H9 (cell line): ENCODE measurements around the gene AKR1C3. TPM values are rescaled to one million over a fixed set of nuclear protein-coding genes. Genes with fewer than 3 reads are reported as not detected.
"Not testable (repeated sequence)": the region's sequence is repeated elsewhere in the genome, so short reads cannot be mapped to it uniquely, and the experiment has no call there.

ENCODE experiments used
- DNase-seq: peaks from one replicate; pipeline ENCODE4 v3.0.0-alpha.2; 2017
- H2AFZ ChIP-seq: one replicate; pipeline ENCODE4 v1.6.1; 2013; ENCODE audit warnings: mild to moderate bottlenecking, low read length, control low read depth, moderate library complexity
- H2AK5ac ChIP-seq: 2 replicates; pipeline ENCODE4 v1.6.1; 2013; ENCODE audit warnings: low read length, control low read depth, mixed read lengths; ENCODE audit not compliant: insufficient read length
- H2BK120ac ChIP-seq: one replicate; pipeline ENCODE4 v1.6.1; 2013; ENCODE audit warnings: low read depth, mild to moderate bottlenecking, low read length, control low read depth, inconsistent platforms; ENCODE audit not compliant: poor library complexity, severe bottlenecking
- H2BK12ac ChIP-seq: 2 replicates; pipeline ENCODE4 v1.6.1; 2013; ENCODE audit warnings: low read length, control low read depth, mixed read lengths, low read depth; ENCODE audit not compliant: insufficient read length
- H2BK15ac ChIP-seq: 2 replicates; pipeline ENCODE4 v1.6.1; 2013; ENCODE audit warnings: low read depth, low read length, control low read depth
- H2BK20ac ChIP-seq: one replicate; pipeline ENCODE4 v1.6.1; 2013; ENCODE audit warnings: low read depth, mild to moderate bottlenecking, low read length, control low read depth, inconsistent platforms; ENCODE audit not compliant: poor library complexity, severe bottlenecking
- H2BK5ac ChIP-seq: 2 replicates; pipeline ENCODE4 v1.6.1; 2013; ENCODE audit warnings: low read length, control low read depth, mixed read lengths; ENCODE audit not compliant: insufficient read length
- H3K14ac ChIP-seq: 2 replicates; pipeline ENCODE4 v1.6.1; 2013; ENCODE audit warnings: low read length, control low read depth; ENCODE audit not compliant: insufficient read depth
- H3K18ac ChIP-seq: 2 replicates; pipeline ENCODE4 v1.6.1; 2013; ENCODE audit warnings: low read depth, mild to moderate bottlenecking, mixed read lengths, low read length, control low read depth; ENCODE audit not compliant: insufficient read length
- H3K23ac ChIP-seq: 2 replicates; pipeline ENCODE4 v1.6.1; 2013; ENCODE audit warnings: low read length, control low read depth, mixed read lengths, low read depth; ENCODE audit not compliant: insufficient read length
- H3K23me2 ChIP-seq: 2 replicates; pipeline ENCODE4 v1.6.1; 2013; ENCODE audit warnings: low read depth, mild to moderate bottlenecking, mixed read lengths, low read length, control low read depth; ENCODE audit not compliant: insufficient read length, poor library complexity, severe bottlenecking
- H3K27ac ChIP-seq: 2 replicates; pipeline ENCODE4 v1.5.1; 2013; ENCODE audit warnings: low read length, control low read depth, mixed read lengths, low read depth; ENCODE audit not compliant: insufficient read length
- H3K27me3 ChIP-seq: 2 replicates; pipeline ENCODE4 v1.6.1; 2013; ENCODE audit warnings: low read length, control low read depth, inconsistent platforms; ENCODE audit not compliant: insufficient read depth
- H3K4ac ChIP-seq: 2 replicates; pipeline ENCODE4 v1.6.1; 2013; ENCODE audit warnings: low read depth, mild to moderate bottlenecking, control low read depth, inconsistent platforms, low read length, moderate library complexity
- H3K4me1 ChIP-seq: 2 replicates; pipeline ENCODE4 v1.6.1; 2013; ENCODE audit warnings: low read length, control low read depth, inconsistent platforms; ENCODE audit not compliant: insufficient read depth
- H3K4me2 ChIP-seq: 2 replicates; pipeline ENCODE4 v1.6.1; 2013; ENCODE audit warnings: low read length, control low read depth, mixed read lengths; ENCODE audit not compliant: insufficient read length, insufficient read depth
- H3K56ac ChIP-seq: 2 replicates; pipeline ENCODE4 v1.6.1; 2013; ENCODE audit warnings: low read depth, mild to moderate bottlenecking, mixed read lengths, low read length, control low read depth; ENCODE audit not compliant: insufficient read length
- H3K79me1 ChIP-seq: 2 replicates; pipeline ENCODE4 v1.6.1; 2013; ENCODE audit warnings: low read depth, mild to moderate bottlenecking, moderate library complexity, low read length, control low read depth, inconsistent platforms; ENCODE audit not compliant: insufficient read depth, poor library complexity, severe bottlenecking
- H3K79me2 ChIP-seq: 2 replicates; pipeline ENCODE4 v1.6.1; 2013; ENCODE audit warnings: low read length, control low read depth, inconsistent platforms; ENCODE audit not compliant: insufficient read depth
- H3K9ac ChIP-seq: 2 replicates; pipeline ENCODE4 v1.6.1; 2013; ENCODE audit warnings: low read length, control low read depth, mixed read lengths; ENCODE audit not compliant: insufficient read length; ENCODE audit errors: extremely low read depth
- H3K9me3 ChIP-seq: one replicate; pipeline ENCODE4 v1.6.1; 2013; ENCODE audit warnings: low read depth, low read length, inconsistent platforms; ENCODE audit not compliant: control insufficient read depth
- H3T11ph ChIP-seq: one replicate; pipeline ENCODE4 v1.6.1; 2013; ENCODE audit warnings: mild to moderate bottlenecking, low read length, control low read depth, inconsistent platforms
- H4K20me1 ChIP-seq: one replicate; pipeline ENCODE4 v1.6.1; 2013; ENCODE audit not compliant: control insufficient read depth, insufficient read length, insufficient read depth
- H4K5ac ChIP-seq: 2 replicates; pipeline ENCODE4 v1.6.1; 2013; ENCODE audit warnings: low read depth, mild to moderate bottlenecking, mixed read lengths, low read length, control low read depth; ENCODE audit not compliant: insufficient read length
- H4K8ac ChIP-seq: replicated peaks from 2 replicates; pipeline ENCODE4 v1.6.1; 2013; ENCODE audit warnings: low read length, control low read depth, mixed read lengths, low read depth; ENCODE audit not compliant: insufficient read length
- H4K91ac ChIP-seq: 2 replicates; pipeline ENCODE4 v1.6.1; 2013; ENCODE audit warnings: low read depth, mild to moderate bottlenecking, moderate library complexity, mixed read lengths, low read length, control low read depth; ENCODE audit not compliant: insufficient read length
- H3K27ac Mint-ChIP-seq, 3 experiments: 2 replicates in 2 of 3; 3 replicates in 1 of 3; pipeline ENCODE4 v1.8.0; 2020 to 2021; ENCODE audit warnings: mixed read lengths in 3 of 3, mild to moderate bottlenecking in 1 of 3, moderate library complexity in 1 of 3
- H3K27me3 Mint-ChIP-seq: 2 replicates; pipeline ENCODE4 v1.8.0; 2021; ENCODE audit warnings: low read depth, mild to moderate bottlenecking, moderate library complexity, mixed read lengths
- H3K36me3 Mint-ChIP-seq, 3 experiments: 2 replicates in 2 of 3; 3 replicates in 1 of 3; pipeline ENCODE4 v1.8.0; 2020 to 2021; ENCODE audit warnings: low read depth in 3 of 3, mixed read lengths in 3 of 3; ENCODE audit not compliant: insufficient read depth in 1 of 3
- H3K4me1 Mint-ChIP-seq, 2 experiments: 2 replicates each; pipeline ENCODE4 v1.8.0; 2020; ENCODE audit warnings: mixed read lengths in 2 of 2
- H3K4me3 Mint-ChIP-seq, 2 experiments: 2 replicates in 1 of 2; 3 replicates in 1 of 2; pipeline ENCODE4 v1.8.0; 2020 to 2021; ENCODE audit warnings: mild to moderate bottlenecking in 2 of 2, mixed read lengths in 2 of 2, moderate library complexity in 1 of 2
- H3K9me3 Mint-ChIP-seq, 2 experiments: 2 replicates in 1 of 2; 3 replicates in 1 of 2; pipeline ENCODE4 v1.8.0; 2020; ENCODE audit warnings: mild to moderate bottlenecking in 2 of 2, mixed read lengths in 2 of 2, moderate library complexity in 1 of 2
- WGBS: extraction: QIAGEN DNeasy Blood & Tissue Kit; methylation state at CpG from one replicate; pipeline ENCODE4 v1.1.7; 2013; ENCODE audit warnings: missing lambda C conversion rate, low lambda C conversion rate, mixed read lengths; ENCODE audit not compliant: insufficient read length; ENCODE audit errors: extremely low coverage; 5-methylcytosine and 5-hydroxymethylcytosine counted together
- total RNA-seq: library from RNA; stranded (reverse); gene quantifications from 2 replicates; pipeline ENCODE4 v1.2.1, GENCODE V29; 2021
- TF ChIP-seq, protein P1 (sequence below): fragments of 200-600 bp; sonication (generic); conservative IDR thresholded peaks from 3 replicates; pipeline ENCODE4 v1.8.0; 2021; ENCODE audit warnings: antibody characterized with exemption, mild to moderate bottlenecking

The AKR1C3 gene
- total RNA-seq, 1 experiment from 2014 or later: 2.1 TPM

- Histone ChIP-seq H2AK5ac (no peak overlapping the region), H2AFZ (no peak overlapping the region), H2BK120ac (no peak overlapping the region), H3K79me2 (no peaks in the 10 kb centered on the region), H2BK12ac (no peak overlapping the region), H3K27me3 (no peaks in the 10 kb centered on the region), H3K14ac (no peak overlapping the region), H4K20me1 (no peaks in the 10 kb centered on the region), H3K27ac (no peak overlapping the region), H3K23ac (no peak overlapping the region), H3K9ac (no peak overlapping the region), H2BK5ac (no peak overlapping the region), H3K9me3 (no peaks in the 10 kb centered on the region), H3K18ac (no peak overlapping the region), H2BK20ac (no peak overlapping the region), H3K23me2 (no peaks in the 10 kb centered on the region), H3K79me1 (no peaks in the 10 kb centered on the region), H3K4ac (no peak overlapping the region), H4K91ac (no peak overlapping the region), H3K4me1 (no peaks in the 10 kb centered on the region), H4K5ac (no peak overlapping the region), H3T11ph (no peak overlapping the region), H3K56ac (no peak overlapping the region), H2BK15ac (no peak overlapping the region), H4K8ac (no peak overlapping the region), H3K4me2 (no peak overlapping the region)
- TF ChIP-seq, protein P1, sequence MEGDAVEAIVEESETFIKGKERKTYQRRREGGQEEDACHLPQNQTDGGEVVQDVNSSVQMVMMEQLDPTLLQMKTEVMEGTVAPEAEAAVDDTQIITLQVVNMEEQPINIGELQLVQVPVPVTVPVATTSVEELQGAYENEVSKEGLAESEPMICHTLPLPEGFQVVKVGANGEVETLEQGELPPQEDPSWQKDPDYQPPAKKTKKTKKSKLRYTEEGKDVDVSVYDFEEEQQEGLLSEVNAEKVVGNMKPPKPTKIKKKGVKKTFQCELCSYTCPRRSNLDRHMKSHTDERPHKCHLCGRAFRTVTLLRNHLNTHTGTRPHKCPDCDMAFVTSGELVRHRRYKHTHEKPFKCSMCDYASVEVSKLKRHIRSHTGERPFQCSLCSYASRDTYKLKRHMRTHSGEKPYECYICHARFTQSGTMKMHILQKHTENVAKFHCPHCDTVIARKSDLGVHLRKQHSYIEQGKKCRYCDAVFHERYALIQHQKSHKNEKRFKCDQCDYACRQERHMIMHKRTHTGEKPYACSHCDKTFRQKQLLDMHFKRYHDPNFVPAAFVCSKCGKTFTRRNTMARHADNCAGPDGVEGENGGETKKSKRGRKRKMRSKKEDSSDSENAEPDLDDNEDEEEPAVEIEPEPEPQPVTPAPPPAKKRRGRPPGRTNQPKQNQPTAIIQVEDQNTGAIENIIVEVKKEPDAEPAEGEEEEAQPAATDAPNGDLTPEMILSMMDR: no peak
- Mint-ChIP-seq H3K4me1 (no peaks in the 10 kb centered on the region), H3K9me3 (peaks cover 22 to 56% of the 10 kb centered on the region in 2 experiments), H3K4me3 (no peak overlapping the region), H3K36me3 (peaks cover 3 to 8% (median 8%) of the 10 kb centered on the region in 3 experiments; a peak in 4 of 7 replicates), H3K27ac (no peak overlapping the region), H3K27me3 (no peaks in the 10 kb centered on the region; the same call in 1 of the 2 replicates)
- no peak for DNase-seq
- WGBS: no CpG with 5 or more reads among the region's 1 CpG
These were observed 46.1 kb upstream of the AKR1C3 start for GRCh38 chr10:5047912-5048628.

DNA sequence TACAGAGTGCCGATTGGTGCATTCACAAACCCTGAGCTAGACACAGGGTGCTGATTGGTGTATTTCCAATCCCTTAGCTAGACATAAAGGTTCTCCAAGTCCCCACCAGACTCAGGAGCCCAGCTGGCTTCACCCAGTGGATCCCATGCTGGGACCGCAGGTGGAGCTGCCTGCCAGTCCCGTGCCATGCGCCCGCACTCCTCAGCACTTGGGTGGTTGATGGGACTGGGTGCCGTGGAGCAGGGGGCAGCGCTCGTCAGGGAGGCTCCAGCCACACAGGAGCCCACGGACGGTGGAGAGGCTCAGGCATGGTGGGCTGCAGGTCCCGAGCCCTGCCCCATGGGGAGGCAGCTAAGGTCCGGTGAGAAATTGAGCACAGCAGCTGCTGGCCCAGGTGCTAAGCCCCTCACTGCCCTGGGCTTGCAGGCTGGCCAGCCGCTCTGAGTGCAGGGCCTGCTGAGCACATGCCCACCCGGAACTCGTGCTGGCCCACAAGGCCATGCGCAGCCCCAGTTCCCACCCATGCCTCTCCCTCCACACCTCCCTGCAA, 41.2 kb upstream of the AKR1C3 start:
- H3K9me3 ChIP-seq, H3K14ac ChIP-seq, H3T11ph ChIP-seq, DNase-seq, H2BK5ac ChIP-seq, H3K4ac ChIP-seq, H3K27me3 ChIP-seq, H4K8ac ChIP-seq, H3K4me2 ChIP-seq, H3K27me3 Mint-ChIP-seq, H3K23me2 ChIP-seq, H3K9ac ChIP-seq, H2BK20ac ChIP-seq, H3K79me1 ChIP-seq, H2BK15ac ChIP-seq, H3K18ac ChIP-seq, H4K91ac ChIP-seq, H3K36me3 Mint-ChIP-seq, H3K23ac ChIP-seq, H2BK120ac ChIP-seq, H3K56ac ChIP-seq, H3K4me1 ChIP-seq, H4K20me1 ChIP-seq, H4K5ac ChIP-seq, H2BK12ac ChIP-seq, H2AFZ ChIP-seq, H3K27ac ChIP-seq, H3K4me1 Mint-ChIP-seq, H3K79me2 ChIP-seq, H3K4me3 Mint-ChIP-seq, H3K27ac Mint-ChIP-seq, H2AK5ac ChIP-seq: not testable (repeated sequence)
- H3K9me3 Mint-ChIP-seq: peaks cover 20 to 57% of the 10 kb centered on the region in 2 experiments
- WGBS: no CpG with 5 or more reads among the region's 16 CpGs
